Mammary microvascular endothelial cell (primary cell): ENCODE measurements around the gene TMEM208. TPM values are rescaled to one million over a fixed set of nuclear protein-coding genes. Genes with fewer than 3 reads are reported as not detected.

Experiments
- total RNA-seq: library from RNA; depleted of rRNA; stranded (reverse); fragments of >200 nt; gene quantifications from 2 replicates; pipeline ENCODE4 v1.2.3, GENCODE V29; 2015

TMEM208 gene
- 32.9 and 34.8 TPM in 2 replicates for total RNA-seq

GRCh38 chr16:67226804-67227566 is at the start of gene TMEM208:
TSS of gene TMEM208 (plus strand) at chr16:67227130. CDS start at chr16:67227219, 89 bp downstream.

GRCh38 chr16:67183627-67184452 is 43.1 kb upstream of the TMEM208 start, which contains the start of gene MATCAP1:
TSS of gene MATCAP1 (minus strand) at chr16:67183963. CDS start at chr16:67180610, 3,353 bp downstream.

GRCh38 chr16:67190041-67190440 is 36.9 kb upstream of the TMEM208 start, which contains the start of gene EXOC3L1:
TSS of gene EXOC3L1 (minus strand) at chr16:67190136. CDS start at chr16:67189676, 460 bp downstream.

GRCh38 chr16:67191995-67192681 is 34.8 kb upstream of the TMEM208 start, which contains the start of gene E2F4:
TSS of gene E2F4 (plus strand) at chr16:67192155. CDS start at chr16:67192228, 73 bp downstream.

GRCh38 chr16:67199011-67199807 is 27.7 kb upstream of the TMEM208 start, which contains the start of gene ELMO3:
TSS of gene ELMO3 (plus strand) at chr16:67199131. CDS start at chr16:67199327, 196 bp downstream.

GRCh38 chr16:67247192-67248072 is 20.5 kb downstream of the TMEM208 start, which contains the start of gene FHOD1:
TSS of gene FHOD1 (minus strand) at chr16:67247481. CDS start at chr16:67247410, 71 bp downstream.

GRCh38 chr16:67248401-67249177 is 21.7 kb downstream of the TMEM208 start, which contains the start of gene SLC9A5:
TSS of gene SLC9A5 (plus strand) at chr16:67248979. CDS start at chr16:67249015, 36 bp downstream.

Other genes with a start within 250 kb of the TMEM208 start
- gene CES4A, start 238.5 kb upstream of the TMEM208 start, total RNA-seq = 0.33 TPM in 1 of 2 replicates, not detected in the other
- gene CBFB, start 198.0 kb upstream of the TMEM208 start, total RNA-seq = 55.3 and 62.4 TPM in 2 replicates
- gene PHAF1, start 117.2 kb upstream of the TMEM208 start, total RNA-seq = 12.1 and 13.1 TPM in 2 replicates
- 2.2 and 4.6 TPM in 2 replicates for gene B3GNT9, start 76.1 kb upstream of the TMEM208 start, total RNA-seq
- gene TRADD, start 67.2 kb upstream of the TMEM208 start, total RNA-seq = 35.2 and 35.8 TPM in 2 replicates
- gene FBXL8, start 67.2 kb upstream of the TMEM208 start, total RNA-seq = 8.2 and 10.6 TPM in 2 replicates
- 0.40 and 2.0 TPM in 2 replicates for gene HSF4, start 62.4 kb upstream of the TMEM208 start, total RNA-seq
- gene NOL3, start 56.6 kb upstream of the TMEM208 start, total RNA-seq = 9.3 and 12.7 TPM in 2 replicates
- gene MATCAP1, start 43.2 kb upstream of the TMEM208 start, total RNA-seq = 4.2 and 7.1 TPM in 2 replicates
- gene EXOC3L1, start 37.0 kb upstream of the TMEM208 start, total RNA-seq = 9.4 and 13.3 TPM in 2 replicates
- 89.3 and 111 TPM in 2 replicates for gene E2F4, start 35.0 kb upstream of the TMEM208 start, total RNA-seq
- gene ELMO3, start 28.0 kb upstream of the TMEM208 start, total RNA-seq = 0.60 and 0.98 TPM in 2 replicates
- gene FHOD1, start 20.4 kb downstream of the TMEM208 start, total RNA-seq = 29.2 and 33.3 TPM in 2 replicates
- gene SLC9A5, start 21.8 kb downstream of the TMEM208 start, total RNA-seq = 0.07 and 0.20 TPM in 2 replicates
- 26.1 and 36.1 TPM in 2 replicates for gene PLEKHG4, start 52.4 kb downstream of the TMEM208 start, total RNA-seq
- gene KCTD19, start 99.6 kb downstream of the TMEM208 start, total RNA-seq = under 0.01 TPM in 1 of 2 replicates, not detected in the other
- gene LRRC36, start 99.7 kb downstream of the TMEM208 start, total RNA-seq = 0.39 and 0.40 TPM in 2 replicates
- gene TPPP3, start 166.4 kb downstream of the TMEM208 start, total RNA-seq = 0.20 TPM in 1 of 2 replicates, not detected in the other
- 5.2 and 6.7 TPM in 2 replicates for gene ZDHHC1, start 189.3 kb downstream of the TMEM208 start, total RNA-seq
- not detected in 2 replicates for gene HSD11B2, start 204.0 kb downstream of the TMEM208 start, total RNA-seq